NCI-H345 treated with DMSO at 0.1 percent for 48 hours (cell line): ENCODE data around the gene P3H4.
"Not testable (repeated sequence)": the region's sequence is repeated elsewhere in the genome, so short reads cannot be mapped to it uniquely, and the experiment has no call there.

Source experiments
- DNase-seq: peaks from one replicate; lab custom pipeline; 2025; ENCODE audit not compliant: unreplicated experiment; lab: John Stamatoyannopoulos, UW

Gene P3H4

GRCh38 chr17:41794540-41794975 is 17.2 kb downstream of the P3H4 start:
- no peak for DNase-seq

DNA sequence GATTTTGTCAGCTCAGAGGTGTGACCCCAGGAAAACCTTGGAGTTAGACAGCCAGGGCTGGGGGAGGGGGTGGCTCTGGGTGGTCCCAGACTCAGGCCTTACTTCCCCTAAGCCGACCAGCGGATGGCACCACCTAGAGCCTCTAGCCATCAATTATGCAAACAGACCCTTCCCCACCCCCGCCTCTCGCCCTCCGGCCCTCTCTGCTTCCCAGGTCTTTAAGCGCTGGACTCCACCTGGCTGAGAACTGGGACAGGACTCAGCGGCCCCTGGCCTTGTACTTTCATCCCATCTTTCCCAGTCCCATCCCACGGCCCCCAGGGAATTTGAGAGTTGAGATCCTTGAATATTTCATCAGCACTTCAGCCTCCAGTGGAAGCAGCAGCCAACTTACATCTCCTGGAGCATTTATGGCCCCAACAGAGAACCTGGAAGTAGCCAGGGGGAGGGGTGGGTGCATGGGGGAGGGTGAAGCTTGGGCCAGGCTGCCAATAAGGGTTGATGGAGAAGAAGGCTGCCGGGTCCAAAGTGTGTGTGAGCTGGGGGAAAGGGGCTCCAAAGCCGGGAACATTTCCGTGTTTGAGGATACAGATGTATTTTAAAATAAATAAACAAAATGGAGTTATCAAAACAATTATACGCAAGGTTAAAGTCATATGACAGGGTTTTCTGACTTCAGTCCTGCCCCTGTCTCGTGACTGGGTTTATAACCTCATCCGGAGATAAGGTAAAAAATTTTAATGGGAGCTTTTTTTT is 17.8 kb downstream of the P3H4 start:
- no peak for DNase-seq

DNA sequence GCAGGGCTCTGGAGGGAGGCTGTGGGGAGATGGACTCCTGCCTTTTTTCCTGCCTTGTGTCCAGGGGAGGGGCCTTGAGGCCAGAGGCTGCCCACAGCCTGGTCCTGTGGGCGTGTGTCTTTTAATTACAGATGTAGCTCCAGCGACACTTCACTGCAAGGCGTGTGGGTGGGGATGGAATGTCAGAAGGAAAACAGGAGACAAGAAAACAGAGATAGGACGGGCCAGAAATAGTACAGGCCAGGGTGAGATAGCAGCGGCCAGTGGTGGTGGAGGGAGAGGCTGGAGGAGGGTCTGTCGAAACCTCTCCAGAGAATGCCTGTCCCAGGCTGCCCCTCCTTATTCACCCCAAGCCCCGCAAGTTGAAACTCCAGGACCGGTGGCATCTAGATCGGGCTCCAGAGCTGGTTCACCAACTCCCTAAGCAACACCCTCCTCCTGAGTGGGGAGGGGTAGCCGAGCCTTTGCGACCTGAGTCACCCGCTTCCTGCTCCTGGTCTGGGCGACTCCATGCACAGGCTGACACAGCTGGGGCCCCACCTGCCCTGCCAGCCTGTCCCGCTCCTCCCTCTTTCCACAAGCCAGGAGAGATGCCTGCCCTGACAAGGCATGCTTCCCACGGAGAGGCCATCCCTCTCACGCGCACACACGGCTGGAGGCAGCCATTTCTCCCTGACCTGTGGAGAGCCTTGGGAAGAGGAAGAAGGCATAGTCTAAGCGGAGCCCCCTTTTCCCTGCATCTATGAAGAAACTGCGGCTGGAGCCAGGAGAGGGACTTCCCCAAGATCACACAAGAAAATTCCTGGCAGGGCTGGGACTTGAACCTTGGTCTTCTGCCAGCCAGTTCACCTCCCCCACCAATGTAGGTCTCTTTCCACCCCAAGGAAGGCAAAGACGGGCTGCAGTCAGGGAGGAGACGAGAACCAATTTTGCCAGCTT is 18.6 kb downstream of the P3H4 start:
- DNase-seq, result no peak

DNA sequence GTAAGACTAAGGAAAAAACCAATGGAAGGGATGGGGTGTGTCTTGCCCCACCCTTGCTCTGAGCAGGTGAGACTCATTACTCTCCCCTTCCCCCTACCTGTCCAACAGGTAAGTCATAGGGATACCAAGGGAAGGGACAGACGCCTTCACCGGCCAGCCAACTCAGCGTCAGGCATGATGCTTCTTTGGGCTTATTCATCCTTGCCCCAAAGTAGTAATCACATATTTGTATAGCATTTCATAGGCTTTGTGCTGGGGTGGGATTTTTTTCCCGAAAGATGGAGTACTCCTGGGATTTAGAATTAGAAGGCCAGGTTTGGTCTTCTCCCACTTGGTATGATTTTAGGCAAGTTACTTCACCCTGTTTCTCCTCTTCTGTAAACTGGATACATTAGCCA is 24.7 kb downstream of the P3H4 start:
- no peak for DNase-seq

- DNase-seq, result peak; percentile 99
Measured at GRCh38 chr17:41786227-41787020, 25.3 kb downstream of the P3H4 start, which contains the start of gene JUP. Gene JUP, minus strand, starts transcription at chr17:41786711. Its CDS starts 14,857 bp downstream, at chr17:41771854.

GRCh38 chr17:41785859-41786226 is 25.9 kb downstream of the P3H4 start:
- peak; percentile 25 for DNase-seq

DNA sequence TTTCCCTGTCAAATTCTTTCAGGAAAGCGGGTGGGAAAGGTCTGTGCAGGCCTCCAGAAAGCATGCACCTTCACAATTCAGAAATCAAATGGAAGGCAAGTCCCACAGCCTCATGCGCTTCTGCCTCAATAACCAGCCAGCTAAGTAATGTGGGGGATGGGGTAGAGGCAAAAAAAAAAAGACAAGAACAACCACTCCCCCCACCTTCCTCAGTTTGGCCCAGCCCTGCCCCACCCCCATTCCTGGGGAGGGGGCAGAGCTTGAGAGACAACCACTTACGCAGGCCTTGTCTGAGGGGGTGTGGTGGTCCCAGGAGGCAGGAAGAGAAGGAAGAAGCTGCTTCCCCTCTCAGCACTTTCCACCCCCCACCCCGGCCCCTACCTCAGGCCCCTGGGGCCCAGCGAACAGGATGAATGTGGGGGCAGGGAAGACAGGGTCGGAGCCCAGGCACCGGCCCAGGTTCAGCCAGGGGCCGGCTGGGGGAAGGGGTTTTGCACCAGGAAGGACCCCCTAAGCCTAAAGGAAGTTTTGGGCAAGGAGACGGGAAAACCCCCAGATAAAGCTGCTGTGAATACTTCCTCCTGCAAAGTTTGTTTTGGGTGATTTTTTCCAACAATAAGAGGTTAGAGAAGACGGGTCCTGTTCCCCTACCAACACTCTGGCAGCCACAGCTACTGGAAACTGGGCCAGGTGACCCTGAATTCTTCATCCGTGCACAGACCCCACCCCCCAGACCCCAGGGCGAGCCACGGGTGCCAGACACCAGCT is 26.5 kb downstream of the P3H4 start:
- no peak for DNase-seq

GRCh38 chr17:41784207-41784744 is 27.5 kb downstream of the P3H4 start:
- DNase-seq, result no peak

- no peak for DNase-seq
Measured at GRCh38 chr17:41782142-41782541, 29.6 kb downstream of the P3H4 start.

DNA sequence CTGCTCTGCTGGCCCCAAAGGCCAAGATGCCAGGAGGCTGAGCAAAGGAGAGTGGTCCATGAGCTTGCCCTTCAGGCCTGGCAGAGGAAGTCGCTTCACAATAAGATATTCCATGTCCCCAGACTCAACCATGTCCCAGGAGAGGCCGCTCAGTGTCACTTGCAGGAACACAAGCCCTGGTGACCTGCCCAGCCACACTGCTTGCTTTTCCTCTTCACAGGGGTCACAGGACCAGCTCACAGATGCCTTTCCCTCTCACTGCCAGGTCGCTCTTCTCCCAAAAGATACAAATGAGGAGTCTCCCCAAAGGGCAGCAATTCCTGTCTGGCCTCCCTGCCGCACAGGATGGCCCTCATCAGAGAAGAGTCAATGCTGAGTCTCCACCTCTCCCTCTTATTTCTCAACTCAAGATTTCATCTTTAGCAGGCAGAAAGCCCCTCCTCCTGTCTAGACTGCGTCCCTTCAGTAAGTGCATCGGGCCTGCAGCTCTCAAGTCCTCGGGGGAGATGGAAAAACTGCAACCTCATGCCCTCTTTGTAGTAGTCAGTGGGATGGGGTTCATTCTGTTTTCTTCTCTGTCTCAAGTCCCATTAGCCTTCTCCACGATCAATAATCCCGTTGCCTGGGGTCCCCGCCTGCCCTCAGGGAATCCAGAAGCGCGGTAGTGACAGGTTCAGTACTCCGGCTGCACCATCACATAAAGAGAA is 30.2 kb downstream of the P3H4 start:
- DNase-seq, result no peak

DNA sequence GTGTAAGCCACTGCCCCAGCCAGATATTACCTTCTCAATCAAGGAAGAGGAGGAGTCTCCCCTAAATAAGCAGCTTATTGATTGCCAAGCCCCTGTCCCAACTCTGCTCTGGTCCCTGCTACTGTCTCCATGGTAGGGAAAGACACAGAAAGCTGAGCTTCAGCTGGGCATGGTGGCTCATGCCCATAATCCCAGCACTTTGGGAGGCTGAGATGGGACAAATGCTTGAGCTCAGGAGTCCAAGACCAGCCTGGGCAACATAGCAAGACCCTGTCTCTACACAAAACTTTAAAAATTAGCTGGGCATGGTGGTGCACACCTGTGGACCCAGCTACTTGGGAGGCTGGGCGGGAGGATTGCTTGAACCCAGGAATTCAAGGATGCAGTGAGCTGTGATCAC is 31.8 kb downstream of the P3H4 start:
- DNase-seq, result no peak

GRCh38 chr17:41777574-41778188 is 34.1 kb downstream of the P3H4 start:
- peak; percentile 72 for DNase-seq

GRCh38 chr17:41777157-41777573 is 34.6 kb downstream of the P3H4 start:
- no peak for DNase-seq

DNA sequence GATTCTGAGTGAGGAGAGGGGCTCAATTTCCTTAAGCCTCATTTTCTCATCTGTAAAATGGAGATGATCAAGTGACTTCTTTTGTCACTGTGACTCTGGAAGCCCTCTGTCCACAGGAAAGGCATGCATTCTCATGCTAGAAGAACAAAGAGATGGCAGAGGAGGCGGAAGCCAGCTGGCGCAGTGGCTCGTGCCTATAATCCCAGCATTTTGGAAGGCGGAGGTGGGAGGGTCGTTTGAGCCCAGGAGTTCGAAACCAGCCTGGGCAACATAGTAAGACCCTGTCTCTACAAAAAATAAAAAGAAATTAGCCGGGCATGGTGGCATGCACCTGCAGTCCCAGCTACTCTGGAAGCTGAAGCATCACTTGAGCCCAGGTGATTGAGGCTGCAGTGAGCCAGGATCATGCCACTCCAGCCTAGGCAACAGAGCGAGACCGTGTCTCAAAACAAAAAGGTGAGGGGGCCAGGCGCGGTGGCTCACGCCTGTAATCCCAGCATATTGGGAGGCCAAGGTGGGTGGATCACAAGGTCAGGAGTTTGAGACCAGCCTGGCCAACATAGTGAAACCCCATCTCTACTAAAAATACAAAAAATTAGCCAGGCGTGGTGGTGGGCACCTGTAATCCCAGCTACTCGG is 35.4 kb downstream of the P3H4 start:
- not testable (repeated sequence) for DNase-seq

DNA sequence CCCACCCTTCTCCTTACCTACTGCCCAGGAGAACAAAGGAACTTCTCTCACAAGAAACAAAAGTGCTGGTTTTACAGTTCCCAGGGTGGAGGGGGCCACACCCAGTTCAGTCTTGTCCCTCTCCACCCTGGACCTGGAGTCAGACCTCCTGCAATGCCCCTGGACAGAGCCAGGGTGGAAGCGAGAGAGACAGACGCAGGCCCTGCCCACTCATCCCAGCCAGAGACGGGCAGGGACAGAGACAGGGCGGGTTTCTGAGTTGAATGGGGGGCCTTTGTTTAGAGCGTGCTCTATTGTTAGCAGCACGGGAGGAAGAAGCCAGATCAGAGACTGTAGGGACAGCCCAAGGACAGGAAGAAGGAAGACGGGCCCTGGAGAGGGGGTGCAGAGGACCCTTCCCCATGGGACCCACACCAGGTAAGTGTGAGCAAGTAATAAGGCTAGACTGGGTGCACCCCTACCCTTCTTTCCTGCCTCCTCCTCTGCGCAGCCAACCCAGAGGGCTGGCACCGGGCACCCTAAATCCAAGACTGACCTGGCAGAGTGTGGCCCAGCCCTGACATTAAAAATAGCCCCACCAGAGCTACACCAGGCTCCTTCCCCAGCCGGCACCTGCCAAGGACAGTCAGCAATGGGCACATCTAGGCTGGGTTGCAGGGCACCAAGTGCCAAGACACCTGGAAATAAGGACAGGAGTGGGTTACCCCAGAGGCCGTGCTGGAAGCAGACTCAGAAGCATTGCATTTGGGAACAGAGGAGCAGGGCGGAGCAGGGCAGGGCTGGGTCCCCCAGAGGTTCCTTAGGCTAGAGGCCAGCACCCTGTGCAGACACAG is 36.1 kb downstream of the P3H4 start:
- no peak for DNase-seq

DNA sequence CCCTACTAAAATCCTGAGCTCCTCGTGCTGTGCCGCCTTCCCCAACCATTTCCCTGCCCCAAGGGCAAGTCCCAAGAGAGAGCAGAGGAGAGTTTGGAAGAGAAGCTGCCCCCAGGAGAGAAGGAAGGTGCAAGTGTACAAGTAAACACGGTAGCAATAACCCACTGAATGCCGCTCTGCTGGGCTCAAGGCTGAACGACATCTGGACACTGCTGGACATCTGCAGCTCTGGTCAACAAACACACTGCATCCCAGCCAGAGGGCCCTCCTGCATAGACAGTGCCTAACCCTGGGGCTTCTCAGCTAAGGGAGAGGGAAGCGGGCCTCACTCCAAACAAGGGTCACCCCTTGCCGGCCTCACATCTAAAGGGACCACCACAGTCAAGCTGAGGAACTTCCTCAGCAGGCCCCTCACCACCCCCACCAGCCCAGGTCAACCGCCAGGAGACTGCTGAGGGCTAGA is 38.0 kb downstream of the P3H4 start:
- no peak for DNase-seq

GRCh38 chr17:41773190-41773588 is 38.6 kb downstream of the P3H4 start:
- DNase-seq, result no peak
